Stimulated activated CD8-positive, alpha-beta memory T cell treated with anti-CD3 and anti-CD28 coated beads, Interleukin-15, amount 100 ng/mL, for 4 hours (primary cell): ENCODE data around the gene TAF8.

Experiments used
- DNase-seq, 2 donors: peaks; one replicate each; pipeline ENCODE4 v3.0.0-alpha.2; 2020; ENCODE audit warnings: low read depth in 2 of 2

TAF8 gene

GRCh38 chr6:42051268-42051653, 937 bp downstream of the TAF8 start:
- no peak for DNase-seq

DNA sequence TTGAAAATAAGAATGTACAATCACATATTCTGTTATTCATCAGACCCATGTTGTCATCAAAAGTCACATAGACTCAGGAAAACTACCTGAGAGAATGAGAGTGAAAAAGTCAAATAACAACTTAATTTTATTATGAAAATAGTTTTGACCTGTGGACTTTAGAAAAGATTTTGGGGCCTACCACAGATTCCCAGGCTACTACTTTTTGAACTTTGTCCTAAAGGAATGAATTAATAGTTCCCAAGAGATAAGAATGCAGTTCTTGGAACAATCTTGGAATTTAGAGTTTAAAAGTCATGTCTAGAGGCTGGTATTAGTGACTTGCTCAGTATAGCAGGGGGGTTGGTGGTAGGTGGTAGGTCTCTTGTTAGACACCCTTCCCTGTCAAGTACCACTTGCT, 3.3 kb downstream of the TAF8 start:
- no peak for DNase-seq

DNA sequence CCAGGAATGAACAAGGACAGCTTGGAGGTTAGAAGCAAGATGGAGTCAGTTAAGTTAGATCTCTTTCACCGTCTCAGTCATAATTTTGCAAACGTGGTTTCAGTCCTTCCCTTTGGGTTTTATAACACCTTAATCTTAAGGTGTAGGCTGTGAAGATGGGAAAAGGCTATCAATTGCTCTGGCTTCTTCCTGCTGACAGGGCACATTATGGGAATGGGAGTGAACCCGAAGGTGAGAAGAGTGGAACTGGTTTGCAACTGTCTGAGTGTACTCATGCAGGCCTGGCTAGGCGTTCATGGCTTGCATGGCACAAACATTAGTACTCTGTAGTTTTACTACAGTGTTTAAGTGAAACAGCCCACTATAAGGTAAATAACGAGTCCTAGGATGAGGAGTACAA, 9.4 kb downstream of the TAF8 start:
- DNase-seq: no peak

DNA sequence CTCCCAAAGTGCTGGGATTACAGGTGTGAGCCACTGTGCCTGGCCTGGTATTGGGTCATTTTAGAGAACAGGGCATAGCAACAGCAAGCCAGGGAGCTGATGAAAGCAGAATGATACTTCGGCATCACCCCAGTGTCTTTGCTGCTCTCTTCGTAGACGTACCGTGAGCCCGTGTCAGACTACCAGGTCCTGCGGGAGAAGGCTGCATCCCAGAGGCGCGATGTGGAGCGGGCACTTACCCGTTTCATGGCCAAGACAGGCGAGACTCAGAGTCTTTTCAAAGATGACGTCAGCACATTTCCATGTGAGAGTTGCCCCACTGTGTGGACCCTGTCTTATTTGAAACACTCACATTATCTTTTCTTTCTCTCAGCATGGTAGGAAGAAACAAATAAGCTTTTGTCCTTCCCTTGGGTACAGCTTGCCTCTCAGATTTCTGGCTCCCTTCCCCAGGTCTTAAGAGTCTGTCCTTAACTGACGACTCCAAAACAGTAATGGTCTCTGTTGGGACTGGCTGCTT, 15.9 kb downstream of the TAF8 start:
- DNase-seq: no peak

GRCh38 chr6:42068173-42068572, 17.8 kb downstream of the TAF8 start:
- DNase-seq: no peak

- DNase-seq: no peak
Observed at GRCh38 chr6:42068872-42069522, 18.7 kb downstream of the TAF8 start.

DNA sequence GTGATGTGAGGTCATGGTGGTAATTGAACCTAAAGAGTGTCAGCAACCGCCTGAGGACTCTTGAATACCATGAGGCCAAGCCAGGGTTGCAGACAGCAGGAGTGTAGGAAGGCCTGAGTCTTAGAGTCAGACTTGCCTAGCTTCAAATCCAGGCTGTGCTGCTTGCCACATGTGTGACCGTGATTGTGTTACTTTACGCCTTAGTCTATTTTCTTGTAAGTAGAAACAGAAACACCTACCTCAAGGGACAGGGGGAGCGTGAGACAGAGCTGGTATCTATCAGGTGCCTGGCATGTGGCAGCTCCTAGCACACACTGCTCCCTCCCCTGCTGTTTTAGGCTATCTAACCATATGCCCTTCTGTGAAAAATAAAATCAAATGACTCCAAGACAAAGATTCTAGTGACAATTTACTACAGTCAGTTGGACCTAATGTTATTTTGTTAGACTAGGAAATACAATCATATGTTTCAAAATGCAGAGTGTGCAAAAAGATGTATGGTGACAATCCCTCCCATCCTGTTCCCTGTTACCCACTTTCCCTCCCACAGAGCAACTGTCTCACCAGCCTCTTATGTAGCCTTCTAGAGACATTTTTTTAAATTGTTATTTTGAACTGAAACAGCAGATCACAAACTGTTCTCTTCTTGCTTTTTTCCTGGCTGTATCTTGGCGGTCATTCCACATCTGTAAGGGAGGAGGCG, 21.7 kb downstream of the TAF8 start:
- no peak for DNase-seq

- DNase-seq: no peak
Observed at GRCh38 chr6:42073287-42073686, 23.0 kb downstream of the TAF8 start.

- peak; percentile 15 to 19 for DNase-seq
Observed at GRCh38 chr6:42075159-42075838, 25.0 kb downstream of the TAF8 start.

- DNase-seq: no peak
Observed at GRCh38 chr6:42078386-42078785, 28.1 kb downstream of the TAF8 start.

GRCh38 chr6:42079941-42080464, 29.7 kb downstream of the TAF8 start:
- DNase-seq: no peak

DNA sequence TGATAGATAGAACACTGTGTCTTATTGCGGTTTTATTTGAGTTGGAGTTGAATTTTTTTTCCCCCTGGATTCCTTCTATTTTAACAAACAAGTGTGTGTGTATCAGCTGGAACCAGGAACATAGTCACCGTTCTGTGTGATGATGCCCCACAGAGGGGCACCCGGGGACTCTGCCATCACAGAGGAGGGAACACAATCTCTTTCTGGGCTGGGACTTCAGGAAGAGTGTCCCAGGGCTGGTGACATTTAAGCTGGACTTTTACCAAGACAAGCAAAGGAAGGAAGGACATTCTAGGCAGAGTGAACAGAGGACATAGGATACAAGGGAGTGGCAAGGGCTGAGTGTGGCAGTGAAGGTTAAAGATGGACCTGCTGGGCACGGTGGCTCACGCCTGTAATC, 33.2 kb downstream of the TAF8 start:
- no peak for DNase-seq

DNA sequence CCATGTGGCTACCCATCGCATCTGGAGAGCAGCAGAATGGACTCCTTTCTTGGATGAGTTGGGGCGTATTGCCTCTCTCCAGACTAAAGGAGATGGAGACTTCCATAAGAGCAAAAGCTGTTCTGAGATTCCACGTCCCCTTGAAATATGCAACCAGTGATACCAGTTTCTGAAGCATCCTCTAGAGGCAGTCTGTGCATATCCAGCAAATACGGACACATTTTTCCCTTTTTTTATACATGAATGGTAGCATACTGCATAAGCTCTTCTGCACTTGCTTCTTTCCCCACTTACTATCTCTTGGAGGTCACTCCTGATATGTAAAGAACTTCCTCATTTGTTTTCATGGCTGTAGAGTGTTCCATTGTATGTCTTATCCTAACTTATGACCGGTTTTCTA, 34.6 kb downstream of the TAF8 start:
- DNase-seq: no peak

- no peak for DNase-seq
Observed at GRCh38 chr6:42086046-42087035, 36.0 kb downstream of the TAF8 start.

DNA sequence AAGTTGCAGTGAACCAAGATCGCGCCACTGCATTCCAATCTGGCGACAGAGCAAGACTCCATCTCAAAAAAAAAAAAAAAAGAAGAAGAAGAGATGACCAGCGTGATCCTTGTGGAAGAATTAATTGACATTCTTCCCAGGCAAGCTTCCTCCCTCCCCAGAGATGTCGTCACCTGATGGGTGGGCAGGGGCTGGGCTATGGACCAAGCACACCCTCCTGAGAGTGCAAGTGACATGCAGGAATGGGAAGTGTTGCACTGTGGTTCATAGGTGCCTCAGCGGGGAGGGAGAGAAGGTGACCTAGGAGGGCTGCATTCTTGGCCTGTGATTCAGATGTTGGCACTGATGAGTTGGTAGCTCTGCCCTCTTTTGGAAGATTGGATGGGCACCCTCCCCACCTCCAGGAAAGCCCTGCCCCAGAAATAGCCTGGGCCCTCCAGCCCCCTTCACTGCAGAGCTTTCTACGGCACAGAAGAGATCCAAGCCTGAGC, 37.8 kb downstream of the TAF8 start:
- DNase-seq: no peak

GRCh38 chr6:42090819-42091717, 40.7 kb downstream of the TAF8 start:
- no peak for DNase-seq

DNA sequence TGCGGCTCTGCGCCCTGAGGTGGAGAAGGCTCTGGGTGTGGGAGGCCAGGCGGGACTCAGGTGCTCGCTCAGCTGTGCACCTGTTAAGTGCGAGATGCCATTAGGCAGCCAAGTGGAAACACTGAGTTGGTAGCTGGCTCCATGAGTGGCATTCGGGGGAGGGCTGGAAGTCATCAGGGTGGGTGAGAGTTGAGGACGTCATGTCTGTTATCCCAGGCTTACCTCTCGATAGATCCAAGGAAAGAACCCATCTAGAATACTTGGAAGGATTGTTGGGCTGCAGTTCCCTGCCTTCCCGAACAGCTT, 41.3 kb downstream of the TAF8 start:
- no peak for DNase-seq

- no peak for DNase-seq
Observed at GRCh38 chr6:42093582-42094329, 43.4 kb downstream of the TAF8 start.

- no peak for DNase-seq
Observed at GRCh38 chr6:42095094-42095493, 44.8 kb downstream of the TAF8 start.
